Body of pancreas (tissue), 4 donors: Measurements from ENCODE around the gene RMND1. TPM values are rescaled to one million over a fixed set of nuclear protein-coding genes. Genes with fewer than 3 reads are reported as not detected.

ENCODE experiments used
- ATAC-seq: fragments of 150-250 bp; one replicate; pipeline ENCODE4 v1.9.1; 2016
- DNase-seq, 4 donors: peaks; one replicate each; pipeline ENCODE4 v3.0.0-alpha.2; 2019
- H3K27ac ChIP-seq, 4 donors: fragments of 200-600 bp; sonication (generic); 1 replicate in 3 of 4; 2 replicates in 1 of 4; pipeline versions ENCODE4 v1.5.1 to v1.6.1; 2016 to 2019; ENCODE audit warnings: mild to moderate bottlenecking in 1 of 4, mixed read lengths in 1 of 4, moderate library complexity in 1 of 4
- H3K27me3 ChIP-seq, 2 donors: fragments of 200-600 bp; sonication (generic); one replicate each; pipeline ENCODE4 v1.6.0; 2016; ENCODE audit warnings: mild to moderate bottlenecking in 1 of 2
- H3K36me3 ChIP-seq, 2 donors: fragments of 200-600 bp; sonication (generic); replicated peaks in 1 of 2; 2 replicates each; pipeline ENCODE4 v1.5.1; 2016; ENCODE audit warnings: low read depth in 2 of 2; ENCODE audit not compliant: insufficient read depth in 1 of 2
- H3K4me1 ChIP-seq: fragments of 200-600 bp; sonication (generic); one replicate; pipeline ENCODE4 v1.6.0; 2016
- H3K4me3 ChIP-seq, 2 donors: fragments of 200-600 bp; sonication (generic); 1 replicate in 1 of 2; 2 replicates in 1 of 2; pipeline ENCODE4 v1.5.1; 2016 to 2019
- H3K9me3 ChIP-seq, 3 donors: fragments of 200-600 bp; sonication (generic); 1 replicate in 2 of 3; 2 replicates in 1 of 3; pipeline ENCODE4 v1.5.1; 2016
- POLR2A ChIP-seq, 3 donors: fragments of 450-650 bp; IDR thresholded peaks; one replicate each; pipeline ENCODE4 v1.6.1; 2016; ENCODE audit warnings: antibody characterized with exemption in 3 of 3, mild to moderate bottlenecking in 2 of 3
- WGBS, 2 donors: methylation state at CpG; one replicate each; pipeline ENCODE4 v1.1.5; 2017; 5-methylcytosine and 5-hydroxymethylcytosine counted together
- intact Hi-C: fragments of 100-400 bp; cut with DNase I; formaldehyde crosslinking; loops from one replicate; pipeline ENCODE4 v1.15.1; 2023
- total RNA-seq, 2 donors: library from RNA; depleted of rRNA; stranded (reverse); fragments of >200 nt; gene quantifications; one replicate each; pipeline ENCODE4 v1.1.0, GENCODE V29; 2016
- TF ChIP-seq, protein P1 (sequence below), 7 experiments: fragments of 450-650 bp in 4 of 7; fragments of 200-600 bp in 3 of 7; sonication (generic) in 3 of 7; IDR thresholded peaks; one replicate each; pipeline ENCODE4 v1.5.1; 2016 to 2019; ENCODE audit warnings: antibody characterized with exemption in 7 of 7

RMND1 gene
- total RNA-seq, 2 donors from 2014 or later: 6.6 to 10.9 TPM

DNA sequence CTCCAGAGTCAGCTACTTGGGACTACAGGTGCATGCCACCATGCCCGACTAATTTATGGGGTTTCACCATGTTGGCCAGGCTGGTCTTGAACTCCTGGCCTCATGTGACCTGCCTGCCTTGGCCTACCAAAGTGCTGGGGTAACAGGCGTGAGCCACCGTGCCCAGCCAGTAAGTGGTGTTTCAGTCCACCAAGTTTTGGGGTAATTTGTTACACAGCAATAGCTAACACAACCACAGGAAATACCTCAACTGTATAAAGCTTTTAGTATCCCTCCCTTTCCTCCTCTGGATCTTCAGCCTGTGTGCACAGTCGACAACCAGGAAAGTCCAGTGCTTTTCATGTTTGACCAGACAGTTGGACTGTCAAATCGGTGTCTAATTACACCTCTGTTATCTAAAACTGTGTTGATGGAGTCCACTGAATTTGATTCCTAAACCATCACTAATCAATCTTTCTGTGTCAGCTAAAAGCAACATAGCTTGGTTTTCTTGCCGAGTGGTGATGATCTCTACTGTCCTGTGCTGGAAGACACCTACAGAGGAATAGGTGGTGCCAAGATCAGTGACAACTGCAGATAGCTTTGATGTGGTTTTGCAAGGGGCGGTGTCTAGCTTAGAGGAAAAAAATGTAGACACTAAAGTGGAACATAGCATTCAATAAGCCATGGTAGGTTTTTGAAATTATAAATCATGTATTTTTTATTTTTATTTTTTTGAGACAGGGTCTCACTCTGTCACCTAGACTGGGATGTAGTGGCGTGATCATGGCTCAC is 38.4 kb downstream of the RMND1 start:
- Histone ChIP-seq H3K4me3 (no peak overlapping the region), H3K4me1 (no peaks in the 10 kb centered on the region), H3K27ac (no peak overlapping the region), H3K36me3 (peaks cover 0 to 2% of the 10 kb centered on the region in 2 donors), H3K9me3 (no peaks in the 10 kb centered on the region), H3K27me3 (no peaks in the 10 kb centered on the region)
- 91 to 96% methylated on average over 7 to 8 of the region's 8 CpGs for WGBS, 2 donors
- no peak for DNase-seq
- no peak for ATAC-seq
- TF ChIP-seq, protein P1, sequence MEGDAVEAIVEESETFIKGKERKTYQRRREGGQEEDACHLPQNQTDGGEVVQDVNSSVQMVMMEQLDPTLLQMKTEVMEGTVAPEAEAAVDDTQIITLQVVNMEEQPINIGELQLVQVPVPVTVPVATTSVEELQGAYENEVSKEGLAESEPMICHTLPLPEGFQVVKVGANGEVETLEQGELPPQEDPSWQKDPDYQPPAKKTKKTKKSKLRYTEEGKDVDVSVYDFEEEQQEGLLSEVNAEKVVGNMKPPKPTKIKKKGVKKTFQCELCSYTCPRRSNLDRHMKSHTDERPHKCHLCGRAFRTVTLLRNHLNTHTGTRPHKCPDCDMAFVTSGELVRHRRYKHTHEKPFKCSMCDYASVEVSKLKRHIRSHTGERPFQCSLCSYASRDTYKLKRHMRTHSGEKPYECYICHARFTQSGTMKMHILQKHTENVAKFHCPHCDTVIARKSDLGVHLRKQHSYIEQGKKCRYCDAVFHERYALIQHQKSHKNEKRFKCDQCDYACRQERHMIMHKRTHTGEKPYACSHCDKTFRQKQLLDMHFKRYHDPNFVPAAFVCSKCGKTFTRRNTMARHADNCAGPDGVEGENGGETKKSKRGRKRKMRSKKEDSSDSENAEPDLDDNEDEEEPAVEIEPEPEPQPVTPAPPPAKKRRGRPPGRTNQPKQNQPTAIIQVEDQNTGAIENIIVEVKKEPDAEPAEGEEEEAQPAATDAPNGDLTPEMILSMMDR (IDR thresholded peaks at IDR 0.05): no peak
- TF ChIP-seq POLR2A (IDR thresholded peaks at IDR 0.05): no peak
- intact Hi-C loops: no loop called here

DNA sequence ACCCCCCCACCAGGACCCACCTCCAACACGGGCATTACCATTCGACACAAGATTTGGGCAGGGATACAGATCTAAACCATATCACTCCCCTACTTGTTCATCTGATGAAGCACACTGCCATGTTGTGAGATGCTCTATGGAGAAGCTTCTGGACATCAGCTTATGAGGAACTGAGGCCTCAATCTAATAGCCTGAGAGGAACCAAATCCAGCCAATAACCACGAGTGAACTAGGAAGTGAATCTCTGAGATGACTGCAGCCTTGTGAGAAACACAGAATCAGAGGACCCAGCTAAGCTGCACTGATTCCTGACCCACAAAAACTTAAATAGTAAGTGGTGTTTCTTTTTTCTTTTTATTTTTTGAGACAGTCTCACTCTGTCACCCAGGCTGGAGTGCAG is 39.0 kb downstream of the RMND1 start:
- Histone ChIP-seq H3K9me3 (no peaks in the 10 kb centered on the region), H3K27me3 (no peaks in the 10 kb centered on the region), H3K27ac (no peak overlapping the region), H3K4me1 (no peaks in the 10 kb centered on the region), H3K36me3 (peaks cover 0 to 2% of the 10 kb centered on the region in 2 donors), H3K4me3 (no peak overlapping the region)
- 87 to 94% methylated on average over 3 of the region's 3 CpGs for WGBS, 2 donors
- no peak for ATAC-seq
- no peak for TF ChIP-seq POLR2A (IDR thresholded peaks at IDR 0.05)
- TF ChIP-seq, protein P1 (IDR thresholded peaks at IDR 0.05): no peak
- no peak for DNase-seq
- intact Hi-C loops: no loop called here

DNA sequence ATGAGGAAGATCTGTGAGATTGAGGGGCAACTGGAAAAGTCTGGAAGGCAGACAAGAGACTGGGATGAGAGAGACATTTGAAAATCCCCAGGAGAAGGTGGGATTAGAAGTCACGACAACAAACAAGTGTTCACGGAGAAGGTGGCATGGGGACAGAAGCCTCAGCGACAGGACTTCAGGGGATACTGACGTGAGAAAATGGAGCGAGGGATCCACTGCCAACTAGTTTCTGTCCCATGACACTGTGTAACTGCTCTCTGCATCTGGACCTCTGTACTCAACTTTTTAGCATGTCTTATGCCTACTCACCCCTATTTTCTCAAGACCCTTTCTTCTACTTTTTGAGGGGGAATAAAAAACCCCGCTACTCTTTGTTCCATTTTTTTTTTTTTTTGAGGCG is 42.2 kb downstream of the RMND1 start:
- WGBS, 2 donors: 94% methylated on average over 7 of the region's 7 CpGs
- TF ChIP-seq POLR2A (IDR thresholded peaks at IDR 0.05): no peak
- TF ChIP-seq, protein P1 (IDR thresholded peaks at IDR 0.05): no peak
- H3K36me3 ChIP-seq: peaks cover 0 to 2% of the 10 kb centered on the region in 2 donors
- intact Hi-C loops: no loop called here
- no peaks in the 10 kb centered on the region for H3K4me1 ChIP-seq
- no peak overlapping the region for H3K4me3 ChIP-seq
- ATAC-seq (no peak), DNase-seq (no peak)
- no peak overlapping the region for H3K27ac ChIP-seq
- H3K9me3 ChIP-seq: no peaks in the 10 kb centered on the region
- no peaks in the 10 kb centered on the region for H3K27me3 ChIP-seq

DNA sequence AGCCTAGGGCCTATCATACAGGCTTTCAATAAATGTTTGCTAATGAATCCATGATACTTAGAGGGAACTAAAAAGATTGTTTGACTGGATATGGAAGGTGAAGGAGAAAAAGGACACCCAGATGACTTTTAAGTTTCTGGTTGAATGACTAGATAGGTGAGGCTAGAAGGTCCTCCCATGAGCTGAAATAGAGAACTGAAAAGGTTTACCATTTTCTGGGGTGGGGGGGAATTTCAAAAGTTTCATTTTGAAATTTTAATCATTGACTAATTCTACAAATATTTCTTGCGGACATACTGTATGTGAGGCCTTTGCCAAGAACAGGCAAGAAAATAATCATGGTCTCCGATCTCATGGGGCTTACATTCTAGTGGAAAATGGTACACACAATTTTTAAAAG is 42.7 kb downstream of the RMND1 start:
- intact Hi-C loops: no loop called here
- ATAC-seq (no peak), DNase-seq (no peak)
- Histone ChIP-seq H3K4me3 (no peak overlapping the region), H3K4me1 (no peaks in the 10 kb centered on the region), H3K27me3 (no peaks in the 10 kb centered on the region), H3K9me3 (no peaks in the 10 kb centered on the region), H3K36me3 (peaks cover 0 to 2% of the 10 kb centered on the region in 2 donors), H3K27ac (no peak overlapping the region)
- TF ChIP-seq POLR2A (IDR thresholded peaks at IDR 0.05): no peak
- TF ChIP-seq, protein P1 (IDR thresholded peaks at IDR 0.05): no peak
- 75 to 80% methylated on average over 2 of the region's 2 CpGs for WGBS, 2 donors

DNA sequence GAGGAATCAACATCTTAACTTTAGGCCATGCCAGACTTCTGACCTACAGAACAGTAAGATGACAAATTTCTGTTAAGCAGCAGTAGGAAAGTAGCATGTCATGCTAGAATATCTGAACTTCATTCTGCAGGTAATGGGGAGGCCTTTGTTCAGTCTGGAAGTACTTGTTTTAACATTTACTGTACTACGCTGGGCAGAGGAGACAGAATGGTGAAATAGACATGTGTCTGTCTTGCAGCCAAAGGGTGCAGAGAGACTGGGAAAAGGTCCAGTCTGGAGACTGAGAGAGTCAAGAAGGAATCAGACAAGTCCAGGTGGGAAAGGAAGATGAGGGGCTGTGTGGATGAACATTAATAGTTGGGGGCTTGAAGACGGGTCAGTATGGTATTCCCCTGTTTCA is 43.1 kb downstream of the RMND1 start:
- Histone ChIP-seq H3K9me3 (no peaks in the 10 kb centered on the region), H3K27me3 (no peaks in the 10 kb centered on the region), H3K4me1 (no peaks in the 10 kb centered on the region), H3K27ac (no peak overlapping the region), H3K4me3 (no peak overlapping the region), H3K36me3 (peaks cover 0 to 2% of the 10 kb centered on the region in 2 donors)
- 90 to 91% methylated on average over 2 of the region's 2 CpGs for WGBS, 2 donors
- ATAC-seq (no peak), DNase-seq (no peak)
- no peak for TF ChIP-seq POLR2A (IDR thresholded peaks at IDR 0.05)
- TF ChIP-seq, protein P1 (IDR thresholded peaks at IDR 0.05): no peak
- intact Hi-C loops: no loop called here
